Measurements from ENCODE around the gene TMCO4. TPM values are rescaled to one million over a fixed set of nuclear protein-coding genes. Genes with fewer than 3 reads are reported as not detected.
"Not testable (repeated sequence)": the region's sequence is repeated elsewhere in the genome, so short reads cannot be mapped to it uniquely, and the experiment has no call there.

Gene TMCO4
- polyA plus RNA-seq, 4 donors, result 13.1 to 59.0 (median 37.0) TPM

GRCh38 chr1:19793360-19794046, 6.2 kb downstream of the TMCO4 start:
- H3K27ac ChIP-seq (ENCODE audit: low read depth in 1 of 3, low read length in 2 of 3), result no peak overlapping the region
- WGBS, 3 donors, result 61 to 76% (median 71%) methylated on average over 5 to 6 of the region's 6 CpGs
- H3K4me1 ChIP-seq (ENCODE audit: control insufficient read depth in 3 of 3, insufficient read depth in 2 of 3, low read depth in 1 of 3, low read length in 2 of 3), result no peaks in the 10 kb centered on the region
- peaks cover 0 to 14% (median 0%) of the 10 kb centered on the region in 3 donors for H3K36me3 ChIP-seq (ENCODE audit: control insufficient read depth in 3 of 3, insufficient read depth in 2 of 3, low read depth in 1 of 3, low read length in 3 of 3)
- H3K9me3 ChIP-seq (ENCODE audit: control insufficient read depth in 2 of 2, insufficient read depth in 1 of 2, low read depth in 1 of 2, low read length in 1 of 2), result no peaks in the 10 kb centered on the region
- no peak overlapping the region for H3K4me3 ChIP-seq (ENCODE audit: low read depth in 1 of 3, low read length in 3 of 3)
- no peak for FAIRE-seq
- no peak for DNase-seq
- no peaks in the 10 kb centered on the region for H3K27me3 ChIP-seq (ENCODE audit: control insufficient read depth in 3 of 3, insufficient read depth in 3 of 3, low read length in 3 of 3)

- WGBS, 3 donors, result 81 to 91% (median 86%) methylated on average over 4 of the region's 4 CpGs
- no peak for DNase-seq
- no peak overlapping the region for H3K4me3 ChIP-seq (ENCODE audit: low read depth in 1 of 3, low read length in 3 of 3)
- H3K4me1 ChIP-seq (ENCODE audit: control insufficient read depth in 3 of 3, insufficient read depth in 2 of 3, low read depth in 1 of 3, low read length in 2 of 3), result no peaks in the 10 kb centered on the region
- H3K36me3 ChIP-seq (ENCODE audit: control insufficient read depth in 3 of 3, insufficient read depth in 2 of 3, low read depth in 1 of 3, low read length in 3 of 3), result peaks cover 0 to 14% (median 0%) of the 10 kb centered on the region in 3 donors
- no peaks in the 10 kb centered on the region for H3K9me3 ChIP-seq (ENCODE audit: control insufficient read depth in 2 of 2, insufficient read depth in 1 of 2, low read depth in 1 of 2, low read length in 1 of 2)
- no peaks in the 10 kb centered on the region for H3K27me3 ChIP-seq (ENCODE audit: control insufficient read depth in 3 of 3, insufficient read depth in 3 of 3, low read length in 3 of 3)
- H3K27ac ChIP-seq (ENCODE audit: low read depth in 1 of 3, low read length in 2 of 3), result no peak overlapping the region
- no peak for FAIRE-seq
These were observed 7.3 kb downstream of the TMCO4 start for GRCh38 chr1:19792237-19793002.

DNA sequence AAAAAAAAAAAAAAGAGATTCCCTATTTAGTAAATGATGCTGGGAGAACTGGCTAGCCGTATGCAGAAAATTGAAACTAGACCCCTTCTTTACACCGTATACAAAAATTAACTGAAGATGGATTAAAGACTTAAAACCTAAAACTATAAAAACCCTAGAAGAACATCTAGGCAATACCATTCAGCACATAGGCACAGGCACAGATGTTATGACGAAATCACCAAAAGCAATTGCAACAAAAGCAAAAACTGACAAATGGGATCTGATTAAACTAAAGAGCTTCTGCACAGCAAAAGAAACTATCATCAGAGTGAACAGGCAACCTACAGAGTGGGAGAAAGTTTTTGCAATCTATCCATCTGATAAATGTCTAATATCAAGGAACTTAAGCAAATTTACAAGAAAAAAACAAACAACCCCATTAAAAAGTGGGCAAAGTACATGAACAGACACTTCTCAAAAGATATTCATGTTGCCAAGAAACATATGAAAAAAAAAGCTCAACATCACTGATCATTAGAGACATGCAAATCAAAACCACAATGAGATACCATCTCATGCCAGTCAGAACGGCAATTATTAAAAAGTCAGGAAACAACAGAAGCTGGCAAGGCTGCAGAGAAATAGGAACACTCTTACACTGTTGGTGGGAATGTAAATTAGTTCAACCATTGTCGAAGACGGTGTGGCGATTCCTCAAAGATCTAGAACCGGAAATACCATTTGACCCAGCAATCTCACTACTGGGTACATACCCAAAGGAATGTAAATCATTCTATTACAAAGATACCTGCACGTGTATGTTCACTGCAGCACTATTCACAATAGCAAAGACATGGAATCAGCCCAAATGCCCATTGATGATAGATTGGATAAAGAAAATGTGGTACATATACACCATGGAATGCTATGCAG, 9.4 kb downstream of the TMCO4 start:
- not testable (repeated sequence) for DNase-seq; H3K27me3 ChIP-seq (ENCODE audit: control insufficient read depth in 3 of 3, insufficient read depth in 3 of 3, low read length in 3 of 3); H3K4me3 ChIP-seq (ENCODE audit: low read depth in 1 of 3, low read length in 3 of 3); H3K9me3 ChIP-seq (ENCODE audit: control insufficient read depth in 2 of 2, insufficient read depth in 1 of 2, low read depth in 1 of 2, low read length in 1 of 2); H3K4me1 ChIP-seq (ENCODE audit: control insufficient read depth in 3 of 3, insufficient read depth in 2 of 3, low read depth in 1 of 3, low read length in 2 of 3); FAIRE-seq; H3K27ac ChIP-seq (ENCODE audit: low read depth in 1 of 3, low read length in 2 of 3)
- peaks cover 0 to 23% (median 5%) of the 10 kb centered on the region in 3 donors for H3K36me3 ChIP-seq (ENCODE audit: control insufficient read depth in 3 of 3, insufficient read depth in 2 of 3, low read depth in 1 of 3, low read length in 3 of 3)
- WGBS, 3 donors, result 86 to 88% (median 86%) methylated on average over 9 of the region's 9 CpGs

DNA sequence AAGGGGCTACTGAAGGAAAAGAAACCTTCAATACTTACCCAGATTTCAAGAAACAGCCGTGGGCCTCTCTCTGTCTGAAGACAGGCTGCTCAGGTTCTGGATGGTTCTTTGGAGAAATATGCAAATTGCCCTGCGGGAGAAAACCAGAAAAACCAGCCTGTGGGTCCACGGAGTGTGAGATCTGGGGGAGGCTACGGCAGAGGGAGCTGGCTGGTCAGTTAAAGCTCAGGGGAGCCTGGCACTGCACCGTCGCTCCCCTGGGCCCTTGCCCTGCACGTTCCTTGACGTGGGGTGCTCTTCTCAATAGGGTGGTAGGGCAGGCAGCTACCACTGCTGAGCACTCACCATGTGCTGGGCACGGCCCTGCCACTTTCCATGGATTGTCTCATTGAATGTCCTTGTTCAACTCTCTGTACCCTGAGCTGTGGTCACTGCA, 12.7 kb downstream of the TMCO4 start:
- WGBS, 3 donors, result 19 to 53% (median 32%) methylated on average over 9 of the region's 9 CpGs
- peak in 1 of 2 donors; percentile 64 for DNase-seq

DNA sequence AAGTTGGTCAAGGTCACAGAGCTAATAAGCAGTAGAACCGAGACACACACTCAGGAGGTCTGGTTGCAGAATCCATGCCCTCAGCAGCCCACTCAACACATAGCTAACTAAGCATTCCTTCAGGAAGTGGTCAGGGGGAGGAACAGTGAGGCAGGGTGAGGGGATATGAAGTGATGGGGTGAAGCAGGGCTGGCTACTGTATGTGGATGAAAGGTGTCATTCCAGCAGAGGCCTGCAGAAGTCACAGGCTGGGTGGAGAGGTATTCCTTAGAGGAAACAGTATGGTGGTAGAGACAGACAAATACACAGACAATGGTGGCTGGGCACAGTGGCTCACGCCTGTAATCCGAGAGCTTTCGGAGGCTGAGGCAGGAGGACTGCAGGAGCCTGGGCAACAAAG, 14.1 kb downstream of the TMCO4 start:
- H3K27me3 ChIP-seq (ENCODE audit: control insufficient read depth in 3 of 3, insufficient read depth in 3 of 3, low read length in 3 of 3), result no peaks in the 10 kb centered on the region
- DNase-seq, result no peak
- WGBS, 3 donors, result 63 to 74% (median 73%) methylated on average over 4 of the region's 4 CpGs
- no peaks in the 10 kb centered on the region for H3K9me3 ChIP-seq (ENCODE audit: control insufficient read depth in 2 of 2, insufficient read depth in 1 of 2, low read depth in 1 of 2, low read length in 1 of 2)
- H3K36me3 ChIP-seq (ENCODE audit: control insufficient read depth in 3 of 3, insufficient read depth in 2 of 3, low read depth in 1 of 3, low read length in 3 of 3), result peaks cover 0 to 21% (median 6%) of the 10 kb centered on the region in 3 donors
- no peaks in the 10 kb centered on the region for H3K4me1 ChIP-seq (ENCODE audit: control insufficient read depth in 3 of 3, insufficient read depth in 2 of 3, low read depth in 1 of 3, low read length in 2 of 3)
- no peak overlapping the region for H3K4me3 ChIP-seq (ENCODE audit: low read depth in 1 of 3, low read length in 3 of 3)
- H3K27ac ChIP-seq (ENCODE audit: low read depth in 1 of 3, low read length in 2 of 3), result no peak overlapping the region
- no peak for FAIRE-seq

More for the DNA sequence above, 12.7 kb downstream of the TMCO4 start:
- Histone ChIP-seq H3K27ac (ENCODE audit: low read depth in 1 of 3, low read length in 2 of 3) (peak overlapping the region in 1 of 3 donors; percentile 25), H3K9me3 (ENCODE audit: control insufficient read depth in 2 of 2, insufficient read depth in 1 of 2, low read depth in 1 of 2, low read length in 1 of 2) (no peaks in the 10 kb centered on the region), H3K36me3 (ENCODE audit: control insufficient read depth in 3 of 3, insufficient read depth in 2 of 3, low read depth in 1 of 3, low read length in 3 of 3) (peaks cover 0 to 26% (median 6%) of the 10 kb centered on the region in 3 donors), H3K4me3 (ENCODE audit: low read depth in 1 of 3, low read length in 3 of 3) (no peak overlapping the region), H3K4me1 (ENCODE audit: control insufficient read depth in 3 of 3, insufficient read depth in 2 of 3, low read depth in 1 of 3, low read length in 2 of 3) (no peaks in the 10 kb centered on the region), H3K27me3 (ENCODE audit: control insufficient read depth in 3 of 3, insufficient read depth in 3 of 3, low read length in 3 of 3) (no peaks in the 10 kb centered on the region)
- no peak for FAIRE-seq

DNA sequence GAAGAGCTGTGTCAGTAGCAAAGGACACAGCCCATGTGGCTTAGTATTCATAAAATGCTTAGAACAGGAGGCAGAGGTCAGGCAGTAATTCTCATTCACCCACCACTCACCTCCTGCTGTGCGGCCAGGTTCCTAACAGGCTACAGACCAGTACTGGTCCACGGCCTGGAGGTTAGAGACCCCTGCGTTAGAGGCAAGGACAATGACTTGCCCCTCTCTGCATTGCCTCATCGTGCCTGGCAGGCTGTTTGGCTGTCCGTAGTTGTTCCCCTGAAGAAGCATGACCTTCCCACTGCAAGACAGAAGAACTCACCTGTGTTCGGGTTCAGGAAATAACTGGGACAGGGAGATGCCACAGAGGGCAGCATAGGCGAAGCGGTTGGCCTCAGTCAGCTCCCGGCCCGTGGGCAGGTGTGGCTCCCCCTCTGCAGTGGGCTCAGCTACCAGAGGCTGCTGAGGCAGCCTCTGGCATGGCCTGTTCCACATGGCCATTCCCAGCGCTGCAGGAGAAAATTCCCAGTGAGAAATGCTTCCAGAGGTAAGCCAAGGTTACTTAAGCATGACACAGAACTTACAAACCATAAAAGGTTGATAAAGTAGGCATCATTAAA, 19.3 kb downstream of the TMCO4 start:
- Histone ChIP-seq H3K9me3 (ENCODE audit: control insufficient read depth in 2 of 2, insufficient read depth in 1 of 2, low read depth in 1 of 2, low read length in 1 of 2) (no peaks in the 10 kb centered on the region), H3K36me3 (ENCODE audit: control insufficient read depth in 3 of 3, insufficient read depth in 2 of 3, low read depth in 1 of 3, low read length in 3 of 3) (peaks cover 3 to 41% (median 6%) of the 10 kb centered on the region in 3 donors), H3K4me3 (ENCODE audit: low read depth in 1 of 3, low read length in 3 of 3) (no peak overlapping the region), H3K4me1 (ENCODE audit: control insufficient read depth in 3 of 3, insufficient read depth in 2 of 3, low read depth in 1 of 3, low read length in 2 of 3) (no peaks in the 10 kb centered on the region), H3K27me3 (ENCODE audit: control insufficient read depth in 3 of 3, insufficient read depth in 3 of 3, low read length in 3 of 3) (no peaks in the 10 kb centered on the region), H3K27ac (ENCODE audit: low read depth in 1 of 3, low read length in 2 of 3) (no peak overlapping the region)
- FAIRE-seq (no peak), DNase-seq (no peak)
- 90 to 92% (median 90%) methylated on average over 11 of the region's 11 CpGs for whole genome bisulfite sequencing, 3 donors

GRCh38 chr1:19776933-19777332, 22.8 kb downstream of the TMCO4 start:
- Histone ChIP-seq H3K9me3 (ENCODE audit: control insufficient read depth in 2 of 2, insufficient read depth in 1 of 2, low read depth in 1 of 2, low read length in 1 of 2) (no peaks in the 10 kb centered on the region), H3K4me3 (ENCODE audit: low read depth in 1 of 3, low read length in 3 of 3) (no peak overlapping the region), H3K27ac (ENCODE audit: low read depth in 1 of 3, low read length in 2 of 3) (no peak overlapping the region), H3K27me3 (ENCODE audit: control insufficient read depth in 3 of 3, insufficient read depth in 3 of 3, low read length in 3 of 3) (no peaks in the 10 kb centered on the region), H3K36me3 (ENCODE audit: control insufficient read depth in 3 of 3, insufficient read depth in 2 of 3, low read depth in 1 of 3, low read length in 3 of 3) (peaks cover 2 to 41% (median 6%) of the 10 kb centered on the region in 3 donors), H3K4me1 (ENCODE audit: control insufficient read depth in 3 of 3, insufficient read depth in 2 of 3, low read depth in 1 of 3, low read length in 2 of 3) (no peaks in the 10 kb centered on the region)
- no peak for FAIRE-seq
- DNase-seq, result no peak
- WGBS, 3 donors, result 95 to 99% (median 99%) methylated on average over 4 of the region's 4 CpGs

DNA sequence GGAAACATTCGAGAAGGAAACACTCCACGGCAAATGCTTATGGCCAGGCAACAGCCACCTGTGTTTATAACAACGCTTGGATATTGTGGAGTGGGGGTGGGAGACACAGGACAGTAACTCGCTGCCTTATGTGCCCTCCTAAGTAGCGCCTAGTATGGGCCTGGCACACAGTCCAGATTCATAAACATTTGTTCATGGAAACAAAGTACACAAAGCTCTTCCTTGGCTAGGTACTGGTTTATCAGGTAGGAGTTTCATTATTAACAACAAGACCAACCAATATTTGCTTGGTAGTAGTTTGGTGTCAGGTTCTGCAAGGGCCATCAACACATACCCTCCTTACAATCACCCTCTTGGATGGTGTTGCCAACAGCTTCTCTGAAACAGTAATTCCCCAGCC, 23.4 kb downstream of the TMCO4 start:
- no peak overlapping the region for H3K27ac ChIP-seq (ENCODE audit: low read depth in 1 of 3, low read length in 2 of 3)
- no peak for DNase-seq
- H3K27me3 ChIP-seq (ENCODE audit: control insufficient read depth in 3 of 3, insufficient read depth in 3 of 3, low read length in 3 of 3), result no peaks in the 10 kb centered on the region
- WGBS, 3 donors, result 83 to 88% (median 88%) methylated on average over 5 of the region's 5 CpGs
- no peaks in the 10 kb centered on the region for H3K9me3 ChIP-seq (ENCODE audit: control insufficient read depth in 2 of 2, insufficient read depth in 1 of 2, low read depth in 1 of 2, low read length in 1 of 2)
- peaks cover 2 to 45% (median 6%) of the 10 kb centered on the region in 3 donors for H3K36me3 ChIP-seq (ENCODE audit: control insufficient read depth in 3 of 3, insufficient read depth in 2 of 3, low read depth in 1 of 3, low read length in 3 of 3)
- FAIRE-seq, result no peak
- H3K4me1 ChIP-seq (ENCODE audit: control insufficient read depth in 3 of 3, insufficient read depth in 2 of 3, low read depth in 1 of 3, low read length in 2 of 3), result no peaks in the 10 kb centered on the region
- no peak overlapping the region for H3K4me3 ChIP-seq (ENCODE audit: low read depth in 1 of 3, low read length in 3 of 3)

All from small intestine (tissue), 7 donors.